HEK293 (cell line): Measurements from ENCODE around the gene TNN.

Source experiments
- CTCF ChIA-PET: fragments of 350-600 bp; formaldehyde crosslinking; extraction: SDS; loops from one replicate; lab custom pipeline; 2021; ENCODE audit warnings: antibody characterized with exemption; lab: Yijun Ruan, JAX
- POLR2A ChIA-PET: fragments of 300-600 bp; formaldehyde crosslinking; extraction: SDS; loops from one replicate; lab custom pipeline; 2020; ENCODE audit warnings: antibody characterized with exemption, inconsistent platforms; lab: Yijun Ruan, JAX
- H3K27ac ChIP-seq: fragments of 200-500 bp; sonication (Bioruptor generic); 2 replicates; pipeline ENCODE4 v1.5.1; 2014; ENCODE audit warnings: low read depth, low read length, control low read depth, inconsistent platforms; ENCODE audit errors: extremely low read depth
- H3K36me3 ChIP-seq, 2 experiments: fragments of 200-500 bp in 1 of 2; sonication (Bioruptor generic) in 1 of 2; 1 replicate in 1 of 2; 2 replicates in 1 of 2; pipeline ENCODE4 v1.5.1; 2014 to 2017; ENCODE audit warnings: inconsistent platforms in 2 of 2, low read length in 2 of 2; ENCODE audit not compliant: control insufficient read depth in 2 of 2, insufficient read depth in 1 of 2
- H3K4me1 ChIP-seq: fragments of 200-500 bp; sonication (Bioruptor generic); 2 replicates; pipeline ENCODE4 v1.5.1; 2014; ENCODE audit warnings: mild to moderate bottlenecking, low read length, inconsistent platforms; ENCODE audit not compliant: control insufficient read depth, insufficient read depth
- H3K4me3 ChIP-seq: 2 replicates; pipeline ENCODE4 v1.5.1; 2011; ENCODE audit warnings: low read depth, mild to moderate bottlenecking, control low read depth, low read length, moderate library complexity
- H3K9me3 ChIP-seq: fragments of 200-500 bp; sonication (Bioruptor generic); 2 replicates; pipeline ENCODE4 v1.5.1; 2014; ENCODE audit warnings: low read depth, low read length, inconsistent platforms; ENCODE audit not compliant: control insufficient read depth, insufficient read depth
- KLF10 ChIP-seq: fragments of 450-650 bp; IDR thresholded peaks from 2 replicates; pipeline ENCODE4 v1.5.1; 2018; ENCODE audit warnings: missing biosample characterization, mild to moderate bottlenecking, missing genetic modification characterization
- MZF1 ChIP-seq: fragments of 450-650 bp; formaldehyde crosslinking; IDR thresholded peaks from 2 replicates; pipeline ENCODE4 v1.5.1; 2017; ENCODE audit warnings: missing biosample characterization, missing genetic modification characterization, borderline replicate concordance
- REPIN1 ChIP-seq: fragments of 450-650 bp; formaldehyde crosslinking; IDR thresholded peaks from 2 replicates; pipeline ENCODE4 v1.5.1; 2017; ENCODE audit warnings: missing biosample characterization, missing genetic modification characterization, low read depth
- ZFP37 ChIP-seq: fragments of 450-650 bp; formaldehyde crosslinking; IDR thresholded peaks from 2 replicates; pipeline ENCODE4 v1.5.1; 2016; ENCODE audit warnings: missing biosample characterization, missing genetic modification characterization
- ZIC2 ChIP-seq: fragments of 450-650 bp; formaldehyde crosslinking; IDR thresholded peaks from 2 replicates; pipeline ENCODE4 v1.5.1; 2016; ENCODE audit warnings: missing biosample characterization, missing genetic modification characterization
- ZNF146 ChIP-seq: fragments of 450-650 bp; formaldehyde crosslinking; IDR thresholded peaks from 2 replicates; pipeline ENCODE4 v1.5.1; 2016; ENCODE audit warnings: missing biosample characterization, missing genetic modification characterization
- ZNF2 ChIP-seq: fragments of 450-650 bp; formaldehyde crosslinking; IDR thresholded peaks from 2 replicates; pipeline ENCODE4 v1.5.1; 2016; ENCODE audit warnings: missing biosample characterization, missing genetic modification characterization
- ZNF266 ChIP-seq: fragments of 450-650 bp; formaldehyde crosslinking; IDR thresholded peaks from 2 replicates; pipeline ENCODE4 v1.5.1; 2016; ENCODE audit warnings: missing biosample characterization, missing genetic modification characterization, low read depth
- ZNF37A ChIP-seq: fragments of 450-650 bp; IDR thresholded peaks from 2 replicates; pipeline ENCODE4 v1.5.1; 2018; ENCODE audit warnings: missing biosample characterization, missing genetic modification characterization
- ZNF416 ChIP-seq: fragments of 450-650 bp; formaldehyde crosslinking; IDR thresholded peaks from 2 replicates; pipeline ENCODE4 v1.5.1; 2016; ENCODE audit warnings: missing biosample characterization, missing genetic modification characterization
- ZNF423 ChIP-seq: fragments of 450-650 bp; formaldehyde crosslinking; IDR thresholded peaks from 2 replicates; pipeline ENCODE4 v1.5.1; 2016; ENCODE audit warnings: missing biosample characterization, missing genetic modification characterization
- ZNF521 ChIP-seq: fragments of 450-650 bp; formaldehyde crosslinking; IDR thresholded peaks from 2 replicates; pipeline ENCODE4 v1.5.1; 2017; ENCODE audit warnings: missing biosample characterization, mild to moderate bottlenecking, missing genetic modification characterization
- ZNF530 ChIP-seq: fragments of 450-650 bp; formaldehyde crosslinking; IDR thresholded peaks from 2 replicates; pipeline ENCODE4 v1.5.1; 2016; ENCODE audit warnings: low read depth, missing biosample characterization, missing genetic modification characterization
- ZNF707 ChIP-seq: fragments of 450-650 bp; formaldehyde crosslinking; IDR thresholded peaks from 2 replicates; pipeline ENCODE4 v1.5.1; 2016; ENCODE audit warnings: missing biosample characterization, missing genetic modification characterization
- ZNF843 ChIP-seq: fragments of 450-650 bp; formaldehyde crosslinking; IDR thresholded peaks from 2 replicates; pipeline ENCODE4 v1.5.1; 2016; ENCODE audit warnings: missing biosample characterization, missing genetic modification characterization
- TF ChIP-seq, protein P1 (sequence below): fragments of 450-650 bp; formaldehyde crosslinking; IDR thresholded peaks from 2 replicates; pipeline ENCODE4 v1.5.1; 2017; ENCODE audit warnings: missing biosample characterization, missing genetic modification characterization

The TNN gene

DNA sequence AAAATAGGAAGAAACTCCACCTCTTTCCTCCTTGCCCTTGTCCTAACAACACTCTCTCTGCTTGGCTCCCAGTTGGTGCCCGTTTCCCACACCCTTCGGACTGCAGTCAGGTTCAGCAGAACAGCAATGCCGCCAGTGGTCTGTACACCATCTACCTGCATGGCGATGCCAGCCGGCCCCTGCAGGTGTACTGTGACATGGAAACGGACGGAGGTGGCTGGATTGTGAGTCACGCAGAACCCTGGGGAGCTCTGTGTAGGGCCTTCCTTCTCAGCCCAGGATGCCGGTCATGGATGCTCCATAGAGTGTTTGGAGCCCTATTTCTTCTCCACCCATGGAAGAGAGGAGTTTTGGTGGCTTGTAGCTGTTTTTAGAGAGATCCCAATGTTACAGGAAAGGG lies 60.9 kb downstream of the TNN start (continued):
- no peak for TF ChIP-seq ZNF530 (tag by site-specific recombination)

DNA sequence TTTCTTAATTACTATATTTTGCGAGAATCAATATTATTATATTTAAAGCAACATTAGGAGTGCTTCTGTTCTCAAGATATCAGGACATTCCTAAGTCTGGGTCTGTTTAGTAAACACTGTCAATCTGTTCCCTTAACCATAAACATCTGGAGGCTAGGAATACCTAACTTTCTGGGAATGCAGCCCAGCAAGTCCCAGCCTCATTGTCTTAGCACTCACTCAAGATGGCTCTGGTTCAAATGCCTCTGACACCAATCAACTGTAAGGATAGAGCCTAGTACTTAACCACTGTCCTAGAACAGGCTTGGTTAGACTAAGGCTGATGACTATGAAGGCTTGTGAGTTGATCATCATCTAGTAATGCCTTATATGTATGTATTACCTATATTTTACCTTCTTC lies 61.5 kb downstream of the TNN start:
- Histone ChIP-seq H3K36me3 (no peaks in the 10 kb centered on the region), H3K4me1 (no peaks in the 10 kb centered on the region), H3K27ac (no peak overlapping the region), H3K9me3 (no peaks in the 10 kb centered on the region), H3K4me3 (no peak overlapping the region)
- POLR2A ChIA-PET, result no interaction called here
- no peak for TF ChIP-seq ZNF423 (tag by site-specific recombination)
- no peak for TF ChIP-seq MZF1 (tag by site-specific recombination)
- TF ChIP-seq ZNF146 (tag by site-specific recombination), result no peak
- TF ChIP-seq ZNF707 (tag by site-specific recombination), result no peak
- no peak for TF ChIP-seq ZFP37 (tag by site-specific recombination)
- no peak for TF ChIP-seq ZNF416 (tag by site-specific recombination)
- CTCF ChIA-PET, result interaction anchor here (0.5 to 4.5 kb wide), 5 partner anchors 17 to 1242 kb away, joined by 3 to 43 read pairs (median 14); no protein-coding TSS in a partner anchor

DNA sequence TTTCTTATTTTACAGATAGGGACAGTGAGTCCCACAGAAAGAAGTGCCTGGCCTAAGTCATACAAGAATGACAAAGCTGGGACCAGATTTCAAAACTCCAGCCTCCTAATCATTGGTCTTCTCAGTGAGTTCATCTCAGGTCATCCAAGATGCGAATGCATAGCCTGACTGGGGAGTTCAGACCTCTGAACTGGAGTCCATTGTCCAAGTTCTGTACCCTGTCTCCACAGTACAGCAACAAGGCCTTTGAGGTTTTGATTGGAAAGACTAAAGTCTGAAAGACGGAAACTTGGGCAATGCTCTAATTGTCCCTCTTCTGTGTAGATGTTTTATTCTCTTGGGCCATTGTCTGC lies 62.0 kb downstream of the TNN start:
- no peaks in the 10 kb centered on the region for H3K4me1 ChIP-seq
- H3K36me3 ChIP-seq, result no peaks in the 10 kb centered on the region
- TF ChIP-seq ZNF266 (tag by site-specific recombination) (no peak), ZNF843 (tag by site-specific recombination) (no peak), ZNF37A (no peak), KLF10 (tag by site-specific recombination) (no peak)
- TF ChIP-seq, protein P1, sequence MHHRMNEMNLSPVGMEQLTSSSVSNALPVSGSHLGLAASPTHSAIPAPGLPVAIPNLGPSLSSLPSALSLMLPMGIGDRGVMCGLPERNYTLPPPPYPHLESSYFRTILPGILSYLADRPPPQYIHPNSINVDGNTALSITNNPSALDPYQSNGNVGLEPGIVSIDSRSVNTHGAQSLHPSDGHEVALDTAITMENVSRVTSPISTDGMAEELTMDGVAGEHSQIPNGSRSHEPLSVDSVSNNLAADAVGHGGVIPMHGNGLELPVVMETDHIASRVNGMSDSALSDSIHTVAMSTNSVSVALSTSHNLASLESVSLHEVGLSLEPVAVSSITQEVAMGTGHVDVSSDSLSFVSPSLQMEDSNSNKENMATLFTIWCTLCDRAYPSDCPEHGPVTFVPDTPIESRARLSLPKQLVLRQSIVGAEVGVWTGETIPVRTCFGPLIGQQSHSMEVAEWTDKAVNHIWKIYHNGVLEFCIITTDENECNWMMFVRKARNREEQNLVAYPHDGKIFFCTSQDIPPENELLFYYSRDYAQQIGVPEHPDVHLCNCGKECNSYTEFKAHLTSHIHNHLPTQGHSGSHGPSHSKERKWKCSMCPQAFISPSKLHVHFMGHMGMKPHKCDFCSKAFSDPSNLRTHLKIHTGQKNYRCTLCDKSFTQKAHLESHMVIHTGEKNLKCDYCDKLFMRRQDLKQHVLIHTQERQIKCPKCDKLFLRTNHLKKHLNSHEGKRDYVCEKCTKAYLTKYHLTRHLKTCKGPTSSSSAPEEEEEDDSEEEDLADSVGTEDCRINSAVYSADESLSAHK (tag by site-specific recombination), result no peak
- TF ChIP-seq, all 188 proteins: peak for 0
- no peak overlapping the region for H3K27ac ChIP-seq
- CTCF ChIA-PET, result interaction anchor here (0.6 to 3.9 kb wide), 3 partner anchors 16 to 101 kb away, joined by 5 to 30 read pairs (median 14); no protein-coding TSS in a partner anchor
- POLR2A ChIA-PET, result interaction anchor here (1.0 kb wide), 1 partner anchor 106 kb away, joined by 3 read pairs; the partner anchor contains the start of gene MRPS14
- no peaks in the 10 kb centered on the region for H3K9me3 ChIP-seq
- H3K4me3 ChIP-seq, result no peak overlapping the region

DNA sequence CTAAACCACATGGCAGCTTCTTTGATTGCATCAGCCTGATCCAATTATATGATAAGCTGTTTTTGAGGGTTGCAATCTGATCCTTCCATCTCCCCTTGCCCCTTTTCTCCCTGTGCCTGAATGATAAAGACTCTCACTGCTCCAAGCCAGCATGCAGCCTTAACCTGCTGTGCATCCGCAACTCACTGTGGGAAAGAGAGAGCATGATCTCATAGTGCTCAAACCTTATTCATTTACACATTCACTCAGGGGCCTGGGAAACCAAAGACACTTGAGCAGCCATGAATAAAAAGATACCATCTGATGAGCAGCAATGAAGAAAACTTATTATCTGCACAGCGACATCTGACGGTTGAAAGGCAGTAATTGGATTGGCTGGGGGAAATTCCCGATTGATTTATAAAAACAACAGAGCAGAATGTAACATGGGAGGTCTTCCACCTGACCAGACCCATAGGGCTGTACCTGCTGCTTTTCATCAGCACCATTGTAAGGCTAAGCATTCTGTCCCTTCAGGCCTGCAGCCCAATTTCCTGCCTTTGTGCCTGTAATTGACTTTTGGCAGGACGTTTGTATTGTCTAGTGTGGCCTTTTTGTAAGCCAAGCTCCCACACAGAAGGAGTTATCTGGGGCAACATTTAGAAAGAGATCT lies 62.5 kb downstream of the TNN start:
- Histone ChIP-seq H3K36me3 (no peaks in the 10 kb centered on the region), H3K27ac (no peak overlapping the region), H3K4me3 (no peak overlapping the region)
- CTCF ChIA-PET, result interaction anchor here (0.6 to 3.9 kb wide), 3 partner anchors 16 to 101 kb away, joined by 5 to 30 read pairs (median 14); no protein-coding TSS in a partner anchor
- TF ChIP-seq REPIN1 (tag by site-specific recombination) (no peak), ZIC2 (peak; percentile 96)
- TF ChIP-seq, all 188 proteins: peak for 1
- Histone ChIP-seq H3K4me1 (no peaks in the 10 kb centered on the region), H3K9me3 (no peaks in the 10 kb centered on the region)
- POLR2A ChIA-PET, result interaction anchor here (1.0 kb wide), 1 partner anchor 107 kb away, joined by 3 read pairs; the partner anchor contains the start of gene MRPS14

DNA sequence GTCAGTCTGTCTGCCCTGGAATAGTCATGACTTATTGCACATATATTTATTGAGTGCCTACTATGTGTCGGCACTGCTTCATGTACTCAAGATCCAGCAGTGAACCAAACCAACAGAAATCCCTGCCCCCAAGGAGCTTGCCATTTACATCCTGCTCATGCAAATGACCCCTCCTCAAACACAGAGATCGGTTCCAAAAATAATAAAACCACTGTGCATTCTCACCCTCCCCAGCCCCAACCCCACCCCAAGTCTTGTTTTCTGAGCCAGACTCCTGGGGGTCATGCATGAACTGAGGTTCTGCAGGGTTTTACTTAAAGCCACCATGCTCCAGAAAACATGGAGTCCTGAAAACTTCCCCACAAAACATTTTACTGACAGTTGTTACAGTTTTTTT lies 63.0 kb downstream of the TNN start:
- TF ChIP-seq ZNF521 (tag by site-specific recombination), result no peak
- TF ChIP-seq ZNF2 (tag by site-specific recombination), result no peak
- no peak for TF ChIP-seq ZNF530 (tag by site-specific recombination)
- POLR2A ChIA-PET, result interaction anchor here (1.0 kb wide), 1 partner anchor 107 kb away, joined by 3 read pairs; the partner anchor contains the start of gene MRPS14
- Histone ChIP-seq H3K4me1 (no peaks in the 10 kb centered on the region), H3K36me3 (no peaks in the 10 kb centered on the region), H3K9me3 (no peaks in the 10 kb centered on the region), H3K27ac (no peak overlapping the region), H3K4me3 (no peak overlapping the region)
- CTCF ChIA-PET, result interaction anchor here (1.7 to 2.1 kb wide), 2 partner anchors 15 to 100 kb away, joined by 5 to 14 read pairs; no protein-coding TSS in a partner anchor
